Measurements from ENCODE around the gene CNDP1. TPM values are rescaled to one million over a fixed set of nuclear protein-coding genes. Genes with fewer than 3 reads are reported as not detected.

CNDP1 gene
- polyA plus RNA-seq, 1 donor (not counting 4 experiments of a cell fraction or from before 2014, with no cell fraction given): not detected

DNA sequence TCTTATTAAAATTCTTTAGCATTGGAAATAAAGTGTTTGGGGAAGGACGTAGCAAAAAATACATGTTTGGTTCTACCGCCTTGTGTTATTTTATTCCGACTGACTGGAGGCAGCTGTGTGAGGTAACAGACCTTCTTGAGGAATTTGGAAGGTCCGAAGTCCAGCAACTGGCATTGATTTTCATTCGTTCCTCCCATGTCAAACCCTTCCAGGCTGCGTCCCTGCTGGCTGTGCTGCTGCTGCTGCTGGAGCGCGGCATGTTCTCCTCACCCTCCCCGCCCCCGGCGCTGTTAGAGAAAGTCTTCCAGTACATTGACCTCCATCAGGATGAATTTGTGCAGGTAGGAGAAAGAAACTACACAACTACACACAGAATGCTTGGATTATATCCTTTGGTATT, 21.8 kb downstream of the CNDP1 start:
- Histone ChIP-seq H2AFZ (ENCODE audit: control insufficient read depth, low read length) (no peak overlapping the region), H3K9me1 (ENCODE audit: control insufficient read depth, extremely low read depth, insufficient read depth, low read length) (no peaks in the 10 kb centered on the region), H3K27me3 (ENCODE audit: control insufficient read depth, extremely low read depth, insufficient read depth, low read length) (no peaks in the 10 kb centered on the region), H4K20me1 (ENCODE audit: control insufficient read depth, extremely low read depth, insufficient read depth, low read length) (no peaks in the 10 kb centered on the region), H3K4me3 (ENCODE audit: control insufficient read depth in 2 of 3, extremely low read depth in 1 of 3, insufficient read depth in 2 of 3, low read depth in 1 of 3, low read length in 3 of 3) (no peak overlapping the region), H3K4me1 (ENCODE audit: control insufficient read depth, extremely low read depth, insufficient read depth, low read length) (no peaks in the 10 kb centered on the region), H3K27ac (ENCODE audit: control insufficient read depth, insufficient read depth, low read length) (no peak overlapping the region), H3K36me3 (ENCODE audit: control insufficient read depth in 2 of 2, extremely low read depth in 1 of 2, insufficient read depth in 2 of 2, low read length in 2 of 2) (no peaks in the 10 kb centered on the region), H3K4me2 (ENCODE audit: control insufficient read depth, extremely low read depth, insufficient read depth, low read depth, low read length) (no peak overlapping the region), H3K9me3 (ENCODE audit: control insufficient read depth, low read depth, low read length) (no peaks in the 10 kb centered on the region), H3K79me2 (ENCODE audit: control insufficient read depth, insufficient read depth, low read length) (no peaks in the 10 kb centered on the region), H3K9ac (ENCODE audit: control insufficient read depth, extremely low read depth, insufficient read depth, low read length) (no peak overlapping the region)
- TF ChIP-seq EZH2 (IDR thresholded peaks at IDR 0.05; ENCODE audit: low read length): no peak
- TF ChIP-seq, protein P1, sequence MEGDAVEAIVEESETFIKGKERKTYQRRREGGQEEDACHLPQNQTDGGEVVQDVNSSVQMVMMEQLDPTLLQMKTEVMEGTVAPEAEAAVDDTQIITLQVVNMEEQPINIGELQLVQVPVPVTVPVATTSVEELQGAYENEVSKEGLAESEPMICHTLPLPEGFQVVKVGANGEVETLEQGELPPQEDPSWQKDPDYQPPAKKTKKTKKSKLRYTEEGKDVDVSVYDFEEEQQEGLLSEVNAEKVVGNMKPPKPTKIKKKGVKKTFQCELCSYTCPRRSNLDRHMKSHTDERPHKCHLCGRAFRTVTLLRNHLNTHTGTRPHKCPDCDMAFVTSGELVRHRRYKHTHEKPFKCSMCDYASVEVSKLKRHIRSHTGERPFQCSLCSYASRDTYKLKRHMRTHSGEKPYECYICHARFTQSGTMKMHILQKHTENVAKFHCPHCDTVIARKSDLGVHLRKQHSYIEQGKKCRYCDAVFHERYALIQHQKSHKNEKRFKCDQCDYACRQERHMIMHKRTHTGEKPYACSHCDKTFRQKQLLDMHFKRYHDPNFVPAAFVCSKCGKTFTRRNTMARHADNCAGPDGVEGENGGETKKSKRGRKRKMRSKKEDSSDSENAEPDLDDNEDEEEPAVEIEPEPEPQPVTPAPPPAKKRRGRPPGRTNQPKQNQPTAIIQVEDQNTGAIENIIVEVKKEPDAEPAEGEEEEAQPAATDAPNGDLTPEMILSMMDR (optimal IDR thresholded peaks at IDR 0.05 in 1 of 3, IDR thresholded peaks at IDR 0.05 in 1 of 3, conservative IDR thresholded peaks at IDR 0.05 in 1 of 3; ENCODE audit: extremely low read depth in 1 of 3, insufficient read depth in 2 of 3, low read length in 3 of 3): no peak
- DNase-seq (ENCODE audit: low read depth, low spot score) (no peak), FAIRE-seq (no peak)
- dilution Hi-C loops (cut with MboI; ENCODE audit: extremely low pct_ligation_motif_present, low sequenced_read_pairs): no loop called here

DNA sequence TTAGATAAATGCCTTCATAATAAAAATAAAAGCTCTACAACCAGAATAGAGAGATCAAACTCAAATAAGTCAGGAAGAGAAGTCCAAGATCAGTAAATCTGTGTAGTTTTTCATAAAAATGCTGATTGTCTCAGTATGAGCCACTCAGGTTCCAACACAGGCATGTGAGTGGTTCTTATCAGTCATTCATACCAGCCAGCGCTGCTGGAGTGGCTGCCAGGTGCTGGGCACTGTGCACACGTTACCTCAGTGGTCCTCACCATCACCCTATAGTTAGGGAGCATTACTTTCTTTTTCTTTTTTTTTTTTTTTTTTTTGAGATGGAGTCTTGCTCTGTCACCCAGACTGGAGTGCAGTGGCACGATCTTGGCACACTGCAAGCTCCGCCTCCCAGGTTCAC, 23.8 kb downstream of the CNDP1 start:
- no peaks in the 10 kb centered on the region for H3K4me1 ChIP-seq (ENCODE audit: control insufficient read depth, extremely low read depth, insufficient read depth, low read length)
- dilution Hi-C loops (cut with MboI; ENCODE audit: extremely low pct_ligation_motif_present, low sequenced_read_pairs): no loop called here

More for the DNA sequence above, 23.8 kb downstream of the CNDP1 start:
- no peak overlapping the region for H2AFZ ChIP-seq (ENCODE audit: control insufficient read depth, low read length)
- H3K4me2 ChIP-seq (ENCODE audit: control insufficient read depth, extremely low read depth, insufficient read depth, low read depth, low read length): no peak overlapping the region
- H4K20me1 ChIP-seq (ENCODE audit: control insufficient read depth, extremely low read depth, insufficient read depth, low read length): no peaks in the 10 kb centered on the region
- H3K9me3 ChIP-seq (ENCODE audit: control insufficient read depth, low read depth, low read length): no peaks in the 10 kb centered on the region
- no peaks in the 10 kb centered on the region for H3K79me2 ChIP-seq (ENCODE audit: control insufficient read depth, insufficient read depth, low read length)
- no peaks in the 10 kb centered on the region for H3K36me3 ChIP-seq (ENCODE audit: control insufficient read depth in 2 of 2, extremely low read depth in 1 of 2, insufficient read depth in 2 of 2, low read length in 2 of 2)
- no peak overlapping the region for H3K9ac ChIP-seq (ENCODE audit: control insufficient read depth, extremely low read depth, insufficient read depth, low read length)
- TF ChIP-seq EZH2 (IDR thresholded peaks at IDR 0.05; ENCODE audit: low read length): no peak
- TF ChIP-seq, protein P1 (optimal IDR thresholded peaks at IDR 0.05 in 1 of 3, IDR thresholded peaks at IDR 0.05 in 1 of 3, conservative IDR thresholded peaks at IDR 0.05 in 1 of 3; ENCODE audit: extremely low read depth in 1 of 3, insufficient read depth in 2 of 3, low read length in 3 of 3): no peak
- no peak overlapping the region for H3K27ac ChIP-seq (ENCODE audit: control insufficient read depth, insufficient read depth, low read length)
- no peaks in the 10 kb centered on the region for H3K27me3 ChIP-seq (ENCODE audit: control insufficient read depth, extremely low read depth, insufficient read depth, low read length)
- FAIRE-seq (no peak), DNase-seq (ENCODE audit: low read depth, low spot score) (no peak)
- H3K4me3 ChIP-seq (ENCODE audit: control insufficient read depth in 2 of 3, extremely low read depth in 1 of 3, insufficient read depth in 2 of 3, low read depth in 1 of 3, low read length in 3 of 3): no peak overlapping the region
- H3K9me1 ChIP-seq (ENCODE audit: control insufficient read depth, extremely low read depth, insufficient read depth, low read length): no peaks in the 10 kb centered on the region
